Lung (tissue), 12 donors: ENCODE data around the gene ASB15. TPM values are rescaled to one million over a fixed set of nuclear protein-coding genes. Genes with fewer than 3 reads are reported as not detected.

Experiments
- ATAC-seq: fragments of 200-7000 bp; cut with Tn5 transposase; one replicate; pipeline ENCODE4 v1.9.1; 2020; ENCODE audit warnings: moderate number of reproducible peaks; ENCODE audit not compliant: insufficient read depth, low FRiP score
- DNase-seq, 3 donors: peaks; one replicate each; pipeline ENCODE4 v3.0.0-alpha.2; 2013 to 2017
- H3K27ac ChIP-seq, 2 donors: one replicate each; pipeline ENCODE4 v1.5.1; 2013; ENCODE audit warnings: mild to moderate bottlenecking in 2 of 2, moderate library complexity in 2 of 2, control low read depth in 1 of 2, inconsistent platforms in 1 of 2, low read depth in 1 of 2, low read length in 1 of 2
- H3K27me3 ChIP-seq, 3 donors: one replicate each; pipeline ENCODE4 v1.5.1; 2013; ENCODE audit warnings: low read length in 2 of 3; ENCODE audit not compliant: control insufficient read depth in 3 of 3, insufficient read depth in 3 of 3
- H3K36me3 ChIP-seq, 4 donors: one replicate each; pipeline ENCODE4 v1.5.1; 2013; ENCODE audit warnings: low read length in 4 of 4, mild to moderate bottlenecking in 1 of 4, moderate library complexity in 1 of 4; ENCODE audit not compliant: control insufficient read depth in 4 of 4, insufficient read depth in 4 of 4
- H3K4me1 ChIP-seq, 5 donors: one replicate each; pipeline ENCODE4 v1.5.1; 2013; ENCODE audit warnings: low read length in 5 of 5, mild to moderate bottlenecking in 2 of 5, moderate library complexity in 1 of 5; ENCODE audit not compliant: control insufficient read depth in 5 of 5, insufficient read depth in 5 of 5
- H3K4me3 ChIP-seq: one replicate; pipeline ENCODE4 v1.5.1; 2013; ENCODE audit warnings: mild to moderate bottlenecking, control low read depth, moderate library complexity
- H3K9ac ChIP-seq, 2 donors: one replicate each; pipeline ENCODE4 v1.5.1; 2013; ENCODE audit warnings: low read length in 2 of 2, control low read depth in 1 of 2; ENCODE audit not compliant: insufficient read depth in 1 of 2
- H3K9me3 ChIP-seq, 4 donors: one replicate each; pipeline ENCODE4 v1.5.1; 2013; ENCODE audit warnings: low read length in 3 of 4, mild to moderate bottlenecking in 1 of 4, moderate library complexity in 1 of 4; ENCODE audit not compliant: control insufficient read depth in 4 of 4, insufficient read depth in 3 of 4
- WGBS, 2 donors: extraction: QIAGEN DNeasy Blood & Tissue Kit; methylation state at CpG; one replicate each; pipeline ENCODE4 v1.1.7; 2013; 5-methylcytosine and 5-hydroxymethylcytosine counted together
- polyA plus RNA-seq, 2 donors: library from polyadenylated mRNA; stranded (reverse); fragments of 200-250 nt; gene quantifications; one replicate each; pipeline ENCODE4 v1.2.1, GENCODE V29; 2013
- total RNA-seq, 2 donors: library from RNA; depleted of rRNA in 1 of 2; stranded (reverse); fragments of >200 nt in 1 of 2; gene quantifications; one replicate each; pipeline ENCODE4 v1.2.1, GENCODE V29; 2014 to 2021
- TF ChIP-seq, protein P1 (sequence below): IDR thresholded peaks from 2 replicates; pipeline ENCODE4 v1.5.1; 2012; ENCODE audit warnings: mild to moderate bottlenecking; ENCODE audit errors: control extremely low read depth, extremely low read depth
- donor health status: control.
- donor health status: control.
- donor health status: Bipolar disorder and iron deficiency.
- donor health status: healthy.
- donor health status: DM: yes; HTN: yes; CAD: no.

The ASB15 gene
- total and polyA plus RNA-seq, 4 donors: not detected

DNA sequence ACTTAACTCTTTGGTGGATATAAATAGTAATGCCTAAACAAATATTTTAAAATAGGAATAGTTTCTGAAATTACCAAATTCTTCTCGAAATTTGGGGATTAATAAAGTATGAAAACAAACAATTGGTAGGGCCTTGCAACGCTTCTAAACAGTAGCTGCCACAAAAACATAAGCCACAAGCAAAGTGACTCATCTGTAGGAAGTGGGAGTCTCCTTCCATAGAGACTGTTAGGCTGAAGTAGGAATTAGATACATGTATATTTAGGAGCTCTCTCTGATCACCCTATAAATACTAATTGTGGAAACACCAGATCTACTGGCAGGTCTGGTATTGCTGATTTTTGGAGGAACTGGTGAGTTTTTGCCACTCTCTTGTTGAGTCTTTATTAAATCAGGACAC lies 48.3 kb downstream of the ASB15 start:
- H3K4me1 ChIP-seq: peaks cover 0 to 11% (median 2%) of the 10 kb centered on the region in 5 donors
- H3K9ac ChIP-seq: no peak overlapping the region
- H3K9me3 ChIP-seq: peaks cover 0 to 2% (median 0%) of the 10 kb centered on the region in 4 donors
- no peak overlapping the region for H3K4me3 ChIP-seq
- no peaks in the 10 kb centered on the region for H3K36me3 ChIP-seq
- no peaks in the 10 kb centered on the region for H3K27me3 ChIP-seq
- ATAC-seq: no peak
- TF ChIP-seq, protein P1, sequence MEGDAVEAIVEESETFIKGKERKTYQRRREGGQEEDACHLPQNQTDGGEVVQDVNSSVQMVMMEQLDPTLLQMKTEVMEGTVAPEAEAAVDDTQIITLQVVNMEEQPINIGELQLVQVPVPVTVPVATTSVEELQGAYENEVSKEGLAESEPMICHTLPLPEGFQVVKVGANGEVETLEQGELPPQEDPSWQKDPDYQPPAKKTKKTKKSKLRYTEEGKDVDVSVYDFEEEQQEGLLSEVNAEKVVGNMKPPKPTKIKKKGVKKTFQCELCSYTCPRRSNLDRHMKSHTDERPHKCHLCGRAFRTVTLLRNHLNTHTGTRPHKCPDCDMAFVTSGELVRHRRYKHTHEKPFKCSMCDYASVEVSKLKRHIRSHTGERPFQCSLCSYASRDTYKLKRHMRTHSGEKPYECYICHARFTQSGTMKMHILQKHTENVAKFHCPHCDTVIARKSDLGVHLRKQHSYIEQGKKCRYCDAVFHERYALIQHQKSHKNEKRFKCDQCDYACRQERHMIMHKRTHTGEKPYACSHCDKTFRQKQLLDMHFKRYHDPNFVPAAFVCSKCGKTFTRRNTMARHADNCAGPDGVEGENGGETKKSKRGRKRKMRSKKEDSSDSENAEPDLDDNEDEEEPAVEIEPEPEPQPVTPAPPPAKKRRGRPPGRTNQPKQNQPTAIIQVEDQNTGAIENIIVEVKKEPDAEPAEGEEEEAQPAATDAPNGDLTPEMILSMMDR: no peak
- DNase-seq: no peak
- 79 to 83% methylated on average over 2 of the region's 2 CpGs for WGBS, 2 donors
- no peak overlapping the region for H3K27ac ChIP-seq

DNA sequence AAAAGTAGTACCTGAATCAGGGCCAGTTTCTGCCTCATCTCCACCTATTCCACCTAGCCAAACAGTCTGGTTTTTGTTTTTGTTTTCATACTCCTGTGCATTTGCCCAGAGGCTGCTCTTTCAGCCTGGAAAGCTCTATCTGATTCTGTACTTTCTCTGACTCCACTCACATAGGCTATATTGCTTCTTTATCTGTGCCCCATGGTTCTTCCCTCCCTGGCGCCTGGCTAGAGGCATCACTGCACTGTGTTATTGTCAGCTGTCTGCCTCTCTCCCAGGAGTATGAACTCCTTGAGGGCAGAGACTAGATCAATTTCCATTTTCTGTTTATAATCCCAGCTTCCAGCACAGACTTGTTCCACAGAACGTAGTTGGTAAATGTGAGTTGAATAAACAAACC lies 49.0 kb downstream of the ASB15 start:
- 74 to 84% methylated on average over 2 of the region's 2 CpGs for WGBS, 2 donors
- Histone ChIP-seq H3K27ac (no peak overlapping the region), H3K4me1 (peaks cover 0 to 11% (median 1%) of the 10 kb centered on the region in 5 donors), H3K27me3 (no peaks in the 10 kb centered on the region), H3K9ac (no peak overlapping the region), H3K9me3 (peaks cover 0 to 2% (median 0%) of the 10 kb centered on the region in 4 donors), H3K36me3 (no peaks in the 10 kb centered on the region), H3K4me3 (no peak overlapping the region)
- TF ChIP-seq, protein P1: no peak
- ATAC-seq (no peak), DNase-seq (no peak)

DNA sequence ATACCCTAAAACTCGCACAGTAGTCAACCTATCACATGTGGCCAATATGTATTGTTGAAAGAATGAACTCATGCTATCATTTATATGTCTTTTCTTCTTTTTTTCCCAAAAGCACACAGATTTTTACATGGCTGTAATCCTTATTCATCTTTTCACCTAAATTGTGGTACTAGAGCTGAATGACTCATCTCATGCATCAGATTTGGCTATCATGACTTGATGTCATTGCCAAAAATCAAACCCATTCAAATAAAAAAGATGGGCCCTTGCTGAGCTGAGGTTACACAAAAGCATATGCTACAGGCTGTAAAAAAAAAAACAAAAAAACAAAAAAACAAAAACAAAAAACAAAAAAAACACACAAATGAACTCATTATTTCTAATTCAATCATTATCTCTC lies 50.8 kb downstream of the ASB15 start:
- no peak overlapping the region for H3K4me3 ChIP-seq
- peaks cover 0 to 6% (median 0%) of the 10 kb centered on the region in 5 donors for H3K4me1 ChIP-seq
- H3K9me3 ChIP-seq: no peaks in the 10 kb centered on the region
- no peaks in the 10 kb centered on the region for H3K36me3 ChIP-seq
- TF ChIP-seq, protein P1: no peak
- H3K27ac ChIP-seq: no peak overlapping the region
- WGBS, 2 donors: 94 to 98% methylated on average over 1 of the region's 1 CpG
- no peak overlapping the region for H3K9ac ChIP-seq
- ATAC-seq: no peak
- no peak for DNase-seq
- H3K27me3 ChIP-seq: no peaks in the 10 kb centered on the region

DNA sequence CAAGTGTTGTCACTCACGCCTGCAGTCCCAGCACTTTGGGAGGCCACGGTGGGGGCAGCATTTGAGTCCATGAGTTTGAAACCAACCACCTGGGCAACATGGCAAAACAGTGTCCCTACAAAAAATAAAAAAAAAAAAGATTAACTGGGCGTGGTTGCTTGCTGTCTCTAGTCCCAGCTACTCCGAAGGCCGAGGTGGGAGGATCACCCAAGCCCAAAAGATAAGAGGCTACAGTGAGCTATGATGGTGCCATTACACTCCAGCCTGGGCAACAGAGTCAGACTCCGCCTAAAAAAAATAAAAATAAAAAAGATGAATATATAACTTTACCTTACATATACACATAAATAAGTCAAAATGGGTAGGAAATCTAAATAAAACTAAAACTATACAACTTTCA lies 51.5 kb downstream of the ASB15 start:
- ATAC-seq (no peak), DNase-seq (no peak)
- no peaks in the 10 kb centered on the region for H3K27me3 ChIP-seq
- TF ChIP-seq, protein P1: no peak
- H3K4me3 ChIP-seq: no peak overlapping the region
- peaks cover 0 to 8% (median 0%) of the 10 kb centered on the region in 5 donors for H3K4me1 ChIP-seq
- no peaks in the 10 kb centered on the region for H3K36me3 ChIP-seq
- H3K9ac ChIP-seq: no peak overlapping the region
- WGBS, 2 donors: 92 to 94% methylated on average over 6 of the region's 6 CpGs
- peak overlapping the region in 1 of 2 donors; percentile 3 for H3K27ac ChIP-seq
- no peaks in the 10 kb centered on the region for H3K9me3 ChIP-seq
